Cardiac muscle cell (in vitro differentiated cells and primary cell): ENCODE measurements around the gene IL17RD. TPM values are rescaled to one million over a fixed set of nuclear protein-coding genes. Genes with fewer than 3 reads are reported as not detected.

Experiments
- DNase-seq, 2 donors: peaks; one replicate each; pipeline versions ENCODE4 v3.0.0 to v3.0.0-alpha.2; 2010 to 2017; ENCODE audit warnings: low read depth in 1 of 2, low spot score in 1 of 2
- H3K27ac ChIP-seq: fragments of 200-600 bp; sonication (generic); 2 replicates; pipeline ENCODE4 v1.5.1; 2016
- H3K27me3 ChIP-seq: fragments of 200-600 bp; sonication (generic); 2 replicates; pipeline ENCODE4 v1.6.0; 2016; ENCODE audit warnings: control low read depth
- H3K36me3 ChIP-seq: fragments of 200-600 bp; sonication (generic); 2 replicates; pipeline ENCODE4 v1.5.1; 2016; ENCODE audit warnings: control low read depth
- H3K4me1 ChIP-seq: fragments of 200-600 bp; sonication (generic); 2 replicates; pipeline ENCODE4 v1.8.1; 2017; ENCODE audit warnings: low read depth, mild to moderate bottlenecking, mixed run types
- H3K4me3 ChIP-seq: fragments of 200-600 bp; sonication (generic); 2 replicates; pipeline ENCODE4 v1.5.1; 2016; ENCODE audit warnings: mild to moderate bottlenecking
- H3K9me3 ChIP-seq: fragments of 200-600 bp; sonication (generic); 2 replicates; pipeline ENCODE4 v1.5.1; 2017; ENCODE audit warnings: low read depth, mild to moderate bottlenecking, control low read depth
- polyA plus RNA-seq: library from polyadenylated mRNA; unstranded; fragments of >200 nt; fragmentation: Nextera tagmentation; extraction: Ambion mirVana; gene quantifications from 2 replicates; pipeline ENCODE4 v1.2.1, GENCODE V29; 2016
- total RNA-seq: library from RNA; depleted of rRNA; stranded (reverse); fragments of >200 nt; gene quantifications from 2 replicates; pipeline ENCODE4 v1.2.3, GENCODE V29; 2016
- TF ChIP-seq, protein P1 (sequence below): IDR thresholded peaks from 2 replicates; pipeline ENCODE4 v1.5.1; 2012; ENCODE audit warnings: low read depth, mild to moderate bottlenecking, low read length

IL17RD gene
- total and polyA plus RNA-seq, 2 experiments from 2014 or later = 7.4 to 110 TPM

DNA sequence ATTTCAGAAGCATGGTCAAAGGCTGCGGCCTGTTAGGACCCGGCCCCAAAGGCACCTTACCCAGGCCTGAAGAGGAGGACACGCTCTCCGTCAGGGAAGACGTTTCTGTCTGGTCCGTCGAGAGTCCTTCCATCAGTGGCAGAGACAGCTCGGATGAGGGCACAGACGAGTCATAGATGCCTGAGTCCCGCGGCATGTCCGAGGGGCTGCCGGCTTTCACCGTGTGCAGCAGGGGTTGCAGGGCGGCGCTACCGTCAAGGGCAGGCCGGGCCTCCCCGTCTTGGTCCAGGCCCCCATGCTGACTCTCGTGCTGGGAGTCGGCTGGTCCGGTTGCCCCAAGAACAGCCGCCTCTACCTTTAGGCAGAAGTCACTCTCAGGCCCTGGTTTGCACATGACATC, 67.6 kb downstream of the IL17RD start:
- DNase-seq = no peak
- H3K4me1 ChIP-seq = peaks cover 7% of the 10 kb centered on the region
- H3K27me3 ChIP-seq = no peaks in the 10 kb centered on the region
- no peak overlapping the region for H3K4me3 ChIP-seq
- H3K36me3 ChIP-seq = peaks cover 56% of the 10 kb centered on the region
- TF ChIP-seq, protein P1, sequence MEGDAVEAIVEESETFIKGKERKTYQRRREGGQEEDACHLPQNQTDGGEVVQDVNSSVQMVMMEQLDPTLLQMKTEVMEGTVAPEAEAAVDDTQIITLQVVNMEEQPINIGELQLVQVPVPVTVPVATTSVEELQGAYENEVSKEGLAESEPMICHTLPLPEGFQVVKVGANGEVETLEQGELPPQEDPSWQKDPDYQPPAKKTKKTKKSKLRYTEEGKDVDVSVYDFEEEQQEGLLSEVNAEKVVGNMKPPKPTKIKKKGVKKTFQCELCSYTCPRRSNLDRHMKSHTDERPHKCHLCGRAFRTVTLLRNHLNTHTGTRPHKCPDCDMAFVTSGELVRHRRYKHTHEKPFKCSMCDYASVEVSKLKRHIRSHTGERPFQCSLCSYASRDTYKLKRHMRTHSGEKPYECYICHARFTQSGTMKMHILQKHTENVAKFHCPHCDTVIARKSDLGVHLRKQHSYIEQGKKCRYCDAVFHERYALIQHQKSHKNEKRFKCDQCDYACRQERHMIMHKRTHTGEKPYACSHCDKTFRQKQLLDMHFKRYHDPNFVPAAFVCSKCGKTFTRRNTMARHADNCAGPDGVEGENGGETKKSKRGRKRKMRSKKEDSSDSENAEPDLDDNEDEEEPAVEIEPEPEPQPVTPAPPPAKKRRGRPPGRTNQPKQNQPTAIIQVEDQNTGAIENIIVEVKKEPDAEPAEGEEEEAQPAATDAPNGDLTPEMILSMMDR = no peak
- no peaks in the 10 kb centered on the region for H3K9me3 ChIP-seq
- no peak overlapping the region for H3K27ac ChIP-seq

DNA sequence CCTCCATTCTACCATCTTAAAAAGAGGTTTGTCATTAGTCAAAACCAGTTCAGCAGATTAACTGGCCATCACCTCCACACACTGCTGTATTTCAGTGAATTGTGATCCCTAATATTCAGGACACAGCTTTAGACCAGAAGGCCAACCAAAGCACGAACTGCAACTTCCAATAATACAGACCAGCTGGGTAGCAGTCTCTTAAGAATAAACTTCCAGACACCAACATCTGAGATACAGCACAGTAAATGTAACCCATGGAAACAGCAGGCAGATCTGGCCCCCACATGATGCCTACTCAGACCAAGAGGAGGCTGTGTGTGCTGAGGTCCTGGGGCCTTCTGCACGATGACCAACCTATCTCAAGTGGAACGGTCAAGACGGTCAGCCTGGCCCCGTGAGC, 69.8 kb downstream of the IL17RD start:
- H3K27ac ChIP-seq = no peak overlapping the region
- peaks cover 43% of the 10 kb centered on the region for H3K36me3 ChIP-seq
- no peaks in the 10 kb centered on the region for H3K27me3 ChIP-seq
- H3K9me3 ChIP-seq = no peaks in the 10 kb centered on the region
- H3K4me3 ChIP-seq = no peak overlapping the region
- H3K4me1 ChIP-seq = peaks cover 2% of the 10 kb centered on the region
- no peak for DNase-seq
- TF ChIP-seq, protein P1 = no peak

DNA sequence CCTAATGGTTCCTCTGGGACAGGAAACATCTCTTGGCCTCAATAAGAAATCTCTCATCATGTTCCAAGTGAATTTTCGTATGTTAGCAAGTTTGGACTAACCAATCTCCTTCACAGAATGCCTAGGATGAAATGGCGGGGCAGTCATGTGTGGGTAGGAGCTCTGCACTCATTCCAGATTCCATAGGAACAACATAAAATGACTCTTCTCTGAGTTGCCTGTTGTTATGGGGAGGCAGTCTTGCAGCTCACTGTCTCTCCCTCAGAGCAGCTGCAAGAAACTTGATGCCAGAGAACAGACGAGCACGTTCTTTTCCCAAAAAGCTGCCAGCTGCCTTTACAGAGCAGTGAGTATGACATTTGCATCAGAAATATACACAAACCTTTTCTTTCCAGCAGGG, 70.6 kb downstream of the IL17RD start:
- Histone ChIP-seq H3K4me3 (no peak overlapping the region), H3K4me1 (no peaks in the 10 kb centered on the region), H3K9me3 (no peaks in the 10 kb centered on the region), H3K27me3 (no peaks in the 10 kb centered on the region), H3K36me3 (peaks cover 41% of the 10 kb centered on the region), H3K27ac (no peak overlapping the region)
- DNase-seq = peak in 1 of 2 donors; percentile 31
- TF ChIP-seq, protein P1 = no peak

DNA sequence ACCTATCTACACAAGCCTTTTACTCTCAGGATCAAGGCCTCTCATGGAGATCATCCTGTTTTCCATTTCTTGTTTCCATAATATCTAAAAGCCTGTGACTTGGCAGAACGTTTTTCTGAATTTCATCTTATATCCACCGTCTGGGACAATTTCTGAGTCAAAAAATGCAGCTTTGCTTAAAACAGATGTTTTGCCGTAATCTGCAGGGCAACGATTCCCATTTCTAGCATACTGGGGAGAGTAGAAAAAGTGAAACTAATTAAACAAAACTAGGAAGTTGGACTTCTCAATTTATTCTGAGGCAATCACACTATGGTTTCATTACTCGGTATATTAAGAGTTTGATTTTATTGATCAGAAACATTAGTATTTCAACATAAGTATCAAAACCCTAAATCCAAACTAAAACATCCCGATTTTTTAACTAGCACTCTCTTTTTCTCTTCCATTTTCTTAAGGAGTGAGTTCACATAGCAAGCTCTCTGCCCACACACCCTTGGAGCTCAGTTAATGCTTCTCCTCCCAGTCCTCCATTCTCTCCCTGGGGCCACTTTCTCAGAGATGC, 71.1 kb downstream of the IL17RD start:
- peaks cover 35% of the 10 kb centered on the region for H3K36me3 ChIP-seq
- TF ChIP-seq, protein P1 = no peak
- no peak overlapping the region for H3K27ac ChIP-seq
- H3K9me3 ChIP-seq = no peaks in the 10 kb centered on the region
- no peak overlapping the region for H3K4me3 ChIP-seq
- DNase-seq = no peak
- H3K27me3 ChIP-seq = no peaks in the 10 kb centered on the region
- H3K4me1 ChIP-seq = no peaks in the 10 kb centered on the region

DNA sequence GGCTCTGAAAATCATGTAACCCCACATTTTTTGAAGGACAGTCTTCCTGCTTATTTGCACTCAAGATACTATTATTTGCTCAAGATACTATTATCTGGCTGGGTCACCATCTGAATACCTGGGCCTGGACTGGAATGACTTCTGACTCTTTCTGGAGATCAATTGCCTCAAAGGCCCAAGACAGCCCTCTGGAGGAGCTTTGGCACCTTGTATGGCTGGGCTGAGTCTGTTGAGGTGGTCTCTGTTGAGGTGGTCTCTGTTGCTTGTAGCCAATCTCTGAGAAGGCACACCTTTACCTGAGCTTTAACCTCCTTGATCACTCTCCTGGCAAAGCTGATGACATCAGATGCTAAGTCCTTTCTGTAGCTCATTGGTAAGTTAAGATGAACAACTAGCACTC, 71.7 kb downstream of the IL17RD start:
- TF ChIP-seq, protein P1 = no peak
- Histone ChIP-seq H3K27ac (no peak overlapping the region), H3K27me3 (no peaks in the 10 kb centered on the region), H3K4me3 (no peak overlapping the region), H3K4me1 (no peaks in the 10 kb centered on the region), H3K36me3 (peaks cover 31% of the 10 kb centered on the region), H3K9me3 (no peaks in the 10 kb centered on the region)
- no peak for DNase-seq
